Stimulated activated CD4-positive, alpha-beta T cell treated with anti-CD3 and anti-CD28 coated beads, Interleukin-1b, Interleukin-23, amount 100 ng/mL, for 48 hours (primary cell): ENCODE measurements around the gene GALNT4.

ENCODE experiments used
- DNase-seq: peaks from one replicate; pipeline ENCODE4 v3.0.0-alpha.2; 2020

The GALNT4 gene

GRCh38 chr12:89490922-89491321 is 33.7 kb downstream of the GALNT4 start:
- no peak for DNase-seq

GRCh38 chr12:89486264-89486663 is 38.3 kb downstream of the GALNT4 start:
- no peak for DNase-seq

GRCh38 chr12:89484470-89484869 is 40.1 kb downstream of the GALNT4 start:
- no peak for DNase-seq

GRCh38 chr12:89481213-89481914 is 43.2 kb downstream of the GALNT4 start:
- no peak for DNase-seq

- DNase-seq: no peak
These were observed 44.6 kb downstream of the GALNT4 start for GRCh38 chr12:89479982-89480381.

GRCh38 chr12:89477633-89478279 is 46.8 kb downstream of the GALNT4 start:
- no peak for DNase-seq

GRCh38 chr12:89476904-89477595 is 47.5 kb downstream of the GALNT4 start:
- DNase-seq: no peak

- DNase-seq: no peak
These were observed 48.4 kb downstream of the GALNT4 start for GRCh38 chr12:89476232-89476631.

GRCh38 chr12:89475203-89475990 is 49.2 kb downstream of the GALNT4 start:
- DNase-seq: no peak

GRCh38 chr12:89474615-89475014 is 50.0 kb downstream of the GALNT4 start:
- DNase-seq: no peak
